Measurements from ENCODE around the gene IGFBP4.

The IGFBP4 gene

GRCh38 chr17:40493697-40494096 lies 50.4 kb downstream of the IGFBP4 start:
- DNase-seq = no peak

- DNase-seq = no peak
These were observed 51.9 kb downstream of the IGFBP4 start for GRCh38 chr17:40495140-40495539.

GRCh38 chr17:40496170-40496569 lies 52.9 kb downstream of the IGFBP4 start:
- no peak for DNase-seq

- DNase-seq = no peak
These were observed 53.6 kb downstream of the IGFBP4 start for GRCh38 chr17:40496634-40497420.

GRCh38 chr17:40497695-40498094 lies 54.4 kb downstream of the IGFBP4 start:
- DNase-seq = no peak

GRCh38 chr17:40498281-40499084 lies 55.2 kb downstream of the IGFBP4 start:
- DNase-seq = no peak

- no peak for DNase-seq
These were observed 56.4 kb downstream of the IGFBP4 start for GRCh38 chr17:40499551-40500189.

- DNase-seq = no peak
These were observed 56.9 kb downstream of the IGFBP4 start for GRCh38 chr17:40500190-40500589.

GRCh38 chr17:40500709-40501108 lies 57.5 kb downstream of the IGFBP4 start:
- DNase-seq = no peak

- no peak for DNase-seq
These were observed 58.3 kb downstream of the IGFBP4 start, which contains the start of gene TNS4 for GRCh38 chr17:40501499-40501911. Gene TNS4, minus strand, starts transcription at chr17:40501623. Its CDS starts 5,198 bp downstream, at chr17:40496425.

- no peak for DNase-seq
These were observed 59.5 kb downstream of the IGFBP4 start for GRCh38 chr17:40502716-40503115.

GRCh38 chr17:40503154-40503553 lies 59.9 kb downstream of the IGFBP4 start:
- DNase-seq = no peak

GRCh38 chr17:40506786-40507185 lies 63.5 kb downstream of the IGFBP4 start:
- DNase-seq = no peak

All from activated T-cell treated with anti-CD3 and anti-CD28 coated beads, Interleukin-2, amount 50 U/mL, for 48 hours (primary cell).